Measurements from ENCODE around the gene FGFRL1.

Gene FGFRL1

DNA sequence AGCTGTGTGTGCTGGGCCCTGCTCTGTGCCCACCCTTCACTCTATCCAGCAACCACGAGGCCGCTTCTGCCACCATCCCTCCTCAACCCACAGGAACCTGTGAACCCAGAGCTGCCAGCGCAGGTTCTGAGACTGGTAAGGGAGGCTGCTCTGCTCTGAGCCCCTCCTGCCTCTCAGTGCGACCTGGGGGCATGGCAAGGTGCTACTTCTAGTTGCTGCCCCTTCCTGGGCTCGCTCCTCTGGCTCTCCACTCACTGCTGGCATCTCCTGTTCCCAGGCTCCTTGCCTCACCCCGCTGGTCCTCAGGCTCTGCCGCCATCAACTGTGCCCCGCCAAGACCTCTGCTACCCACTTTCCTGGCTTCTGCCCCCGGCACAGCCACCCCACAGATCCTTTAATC is 62.7 kb downstream of the FGFRL1 start:
- Histone ChIP-seq H2BK5ac (ENCODE audit: low read depth, low read length, poor library complexity) (no peak overlapping the region), H2AFZ (ENCODE audit: insufficient read depth, low read length, poor library complexity) (no peak overlapping the region), H2AK5ac (ENCODE audit: low read length) (no peak overlapping the region), H3K23ac (ENCODE audit: low read length) (no peak overlapping the region), H3K18ac (ENCODE audit: low read length) (no peak overlapping the region), H3K27me3 (ENCODE audit: insufficient read depth, low read length) (no peaks in the 10 kb centered on the region), H2BK120ac (ENCODE audit: insufficient read depth, low read length, poor library complexity) (no peak overlapping the region), H3K14ac (ENCODE audit: low read length) (no peak overlapping the region), H3K4me1 (ENCODE audit: control insufficient read depth in 1 of 2, insufficient read depth in 2 of 2, low read length in 2 of 2) (no peaks in the 10 kb centered on the region), H2BK12ac (ENCODE audit: low read length) (no peak overlapping the region), H3K9ac (ENCODE audit: low read length) (no peak overlapping the region), H3K79me1 (ENCODE audit: low read length) (no peaks in the 10 kb centered on the region), H3K4me3 (ENCODE audit: low read depth, low read length) (no peak overlapping the region), H4K91ac (ENCODE audit: low read depth, low read length) (no peak overlapping the region), H3K36me3 (ENCODE audit: control insufficient read depth in 1 of 2, insufficient read depth in 2 of 2, low read length in 2 of 2) (no peaks in the 10 kb centered on the region), H3K79me2 (ENCODE audit: control insufficient read depth, insufficient read depth, low read length, poor library complexity) (no peaks in the 10 kb centered on the region), H3K4me2 (ENCODE audit: low read length) (no peak overlapping the region), H3K27ac (ENCODE audit: low read depth, low read length) (no peak overlapping the region), H4K8ac (ENCODE audit: low read depth, low read length) (no peak overlapping the region), H3K4ac (ENCODE audit: low read depth, low read length) (no peak overlapping the region), H4K12ac (ENCODE audit: low read depth, low read length) (no peak overlapping the region), H3K9me3 (ENCODE audit: insufficient read depth, low read depth, low read length) (peaks cover 17% of the 10 kb centered on the region)
- no peak for DNase-seq
- no CpG with 5 or more reads among the region's 9 CpGs for WGBS (ENCODE audit: extremely low coverage, insufficient coverage, insufficient read length)

DNA sequence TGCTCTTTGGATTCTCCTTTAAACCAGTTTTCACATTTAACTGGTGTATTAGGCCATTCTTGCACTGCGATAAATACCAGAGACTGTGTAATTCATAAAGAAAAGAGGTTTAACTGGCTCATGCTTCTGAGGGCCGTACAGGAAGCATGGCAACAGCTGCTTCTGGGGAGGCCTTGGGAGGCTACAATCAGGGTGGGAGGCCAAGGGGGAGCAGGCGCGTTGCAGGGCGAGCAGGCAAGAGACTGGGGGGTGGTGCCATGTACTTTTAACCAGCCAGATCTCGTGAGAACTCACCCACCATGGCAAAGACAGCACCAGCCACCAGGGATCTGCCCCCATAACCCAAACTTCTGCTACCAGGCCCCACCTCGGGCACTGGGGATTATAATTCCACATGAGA is 63.8 kb downstream of the FGFRL1 start:
- H2BK5ac ChIP-seq (ENCODE audit: low read depth, low read length, poor library complexity): no peak overlapping the region
- H2AK5ac ChIP-seq (ENCODE audit: low read length): no peak overlapping the region
- H3K36me3 ChIP-seq (ENCODE audit: control insufficient read depth in 1 of 2, insufficient read depth in 2 of 2, low read length in 2 of 2): no peaks in the 10 kb centered on the region
- no peak overlapping the region for H4K8ac ChIP-seq (ENCODE audit: low read depth, low read length)
- H3K27me3 ChIP-seq (ENCODE audit: insufficient read depth, low read length): no peaks in the 10 kb centered on the region
- no peak overlapping the region for H3K14ac ChIP-seq (ENCODE audit: low read length)
- H3K27ac ChIP-seq (ENCODE audit: low read depth, low read length): no peak overlapping the region
- no peak overlapping the region for H2BK120ac ChIP-seq (ENCODE audit: insufficient read depth, low read length, poor library complexity)
- DNase-seq: no peak
- no peaks in the 10 kb centered on the region for H3K79me2 ChIP-seq (ENCODE audit: control insufficient read depth, insufficient read depth, low read length, poor library complexity)
- H3K18ac ChIP-seq (ENCODE audit: low read length): no peak overlapping the region
- no peak overlapping the region for H2AFZ ChIP-seq (ENCODE audit: insufficient read depth, low read length, poor library complexity)
- no peak overlapping the region for H2BK12ac ChIP-seq (ENCODE audit: low read length)
- no peaks in the 10 kb centered on the region for H3K79me1 ChIP-seq (ENCODE audit: low read length)
- no peak overlapping the region for H3K9ac ChIP-seq (ENCODE audit: low read length)
- no peaks in the 10 kb centered on the region for H3K4me1 ChIP-seq (ENCODE audit: control insufficient read depth in 1 of 2, insufficient read depth in 2 of 2, low read length in 2 of 2)
- H4K12ac ChIP-seq (ENCODE audit: low read depth, low read length): no peak overlapping the region
- no peak overlapping the region for H3K4me2 ChIP-seq (ENCODE audit: low read length)
- no peak overlapping the region for H4K91ac ChIP-seq (ENCODE audit: low read depth, low read length)
- no peak overlapping the region for H3K4ac ChIP-seq (ENCODE audit: low read depth, low read length)
- no peak overlapping the region for H3K4me3 ChIP-seq (ENCODE audit: low read depth, low read length)
- H3K9me3 ChIP-seq (ENCODE audit: insufficient read depth, low read depth, low read length): peaks cover 19% of the 10 kb centered on the region
- no CpG with 5 or more reads among the region's 7 CpGs for WGBS (ENCODE audit: extremely low coverage, insufficient coverage, insufficient read length)
- no peak overlapping the region for H3K23ac ChIP-seq (ENCODE audit: low read length)

DNA sequence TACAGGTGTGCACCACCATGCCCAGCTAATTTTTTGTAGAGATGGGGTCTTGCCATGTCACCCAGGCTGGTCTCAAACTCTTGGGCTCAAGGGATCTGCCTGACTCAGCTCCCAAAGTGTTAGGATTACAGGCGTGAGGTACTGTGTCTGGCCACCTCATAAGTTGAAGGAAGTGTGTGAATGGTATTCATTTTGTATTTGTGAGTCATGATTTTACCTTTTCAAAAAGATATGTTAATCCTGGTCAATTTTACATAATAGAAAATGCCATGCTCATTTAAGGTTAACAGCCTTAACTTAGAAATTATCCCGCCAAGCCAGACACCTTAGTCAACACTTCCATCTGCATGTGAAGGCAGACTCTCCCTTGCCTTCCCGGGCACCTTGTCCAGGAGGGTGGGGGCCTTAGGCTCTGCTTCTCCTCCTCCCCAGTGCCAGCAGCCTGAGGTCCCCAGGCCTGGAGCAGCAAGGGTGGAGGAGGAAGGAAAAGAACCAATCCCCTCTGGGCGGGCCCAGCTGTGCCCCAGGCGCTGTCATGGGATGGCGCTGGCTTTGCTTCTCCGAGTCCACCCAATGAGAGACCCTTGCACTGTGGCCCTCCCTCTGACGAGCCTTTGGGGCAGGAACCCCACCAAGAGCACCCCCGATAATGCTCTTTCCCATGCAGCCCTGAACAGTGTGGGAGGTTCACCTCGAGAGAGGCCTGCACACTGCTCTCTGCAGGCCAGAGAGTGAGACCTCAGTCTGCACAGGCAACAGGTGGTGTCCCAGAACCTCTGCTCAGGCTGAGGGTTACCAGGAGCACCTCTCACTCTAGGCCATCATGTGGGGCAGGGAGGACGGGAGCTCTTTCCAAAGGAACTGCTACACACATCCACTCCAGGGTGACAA is 64.6 kb downstream of the FGFRL1 start:
- no peak overlapping the region for H3K4me3 ChIP-seq (ENCODE audit: low read depth, low read length)
- no peak overlapping the region for H3K4me2 ChIP-seq (ENCODE audit: low read length)
- H3K79me2 ChIP-seq (ENCODE audit: control insufficient read depth, insufficient read depth, low read length, poor library complexity): no peaks in the 10 kb centered on the region
- H4K8ac ChIP-seq (ENCODE audit: low read depth, low read length): no peak overlapping the region
- H2BK12ac ChIP-seq (ENCODE audit: low read length): no peak overlapping the region
- no peak overlapping the region for H4K12ac ChIP-seq (ENCODE audit: low read depth, low read length)
- no peak overlapping the region for H2AK5ac ChIP-seq (ENCODE audit: low read length)
- H3K27ac ChIP-seq (ENCODE audit: low read depth, low read length): no peak overlapping the region
- H3K36me3 ChIP-seq (ENCODE audit: control insufficient read depth in 1 of 2, insufficient read depth in 2 of 2, low read length in 2 of 2): no peaks in the 10 kb centered on the region
- H3K23ac ChIP-seq (ENCODE audit: low read length): no peak overlapping the region
- no peaks in the 10 kb centered on the region for H3K79me1 ChIP-seq (ENCODE audit: low read length)
- DNase-seq: no peak
- no peak overlapping the region for H4K91ac ChIP-seq (ENCODE audit: low read depth, low read length)
- no peaks in the 10 kb centered on the region for H3K27me3 ChIP-seq (ENCODE audit: insufficient read depth, low read length)
- no peak overlapping the region for H3K14ac ChIP-seq (ENCODE audit: low read length)
- H3K4me1 ChIP-seq (ENCODE audit: control insufficient read depth in 1 of 2, insufficient read depth in 2 of 2, low read length in 2 of 2): no peaks in the 10 kb centered on the region
- H3K18ac ChIP-seq (ENCODE audit: low read length): no peak overlapping the region
- no peak overlapping the region for H2AFZ ChIP-seq (ENCODE audit: insufficient read depth, low read length, poor library complexity)
- no peak overlapping the region for H3K9ac ChIP-seq (ENCODE audit: low read length)
- no peak overlapping the region for H2BK120ac ChIP-seq (ENCODE audit: insufficient read depth, low read length, poor library complexity)
- WGBS (ENCODE audit: extremely low coverage, insufficient coverage, insufficient read length): no CpG with 5 or more reads among the region's 11 CpGs
- no peak overlapping the region for H3K4ac ChIP-seq (ENCODE audit: low read depth, low read length)
- H2BK5ac ChIP-seq (ENCODE audit: low read depth, low read length, poor library complexity): no peak overlapping the region
- peaks cover 15% of the 10 kb centered on the region for H3K9me3 ChIP-seq (ENCODE audit: insufficient read depth, low read depth, low read length)
